Activated CD4-positive, alpha-beta memory T cell treated with anti-CD3 and anti-CD28 coated beads for 36 hours (primary cell): Measurements from ENCODE around the gene PSENEN. TPM values are rescaled to one million over a fixed set of nuclear protein-coding genes. Genes with fewer than 3 reads are reported as not detected.

Experiments used
- CTCF ChIA-PET: fragments of 350-600 bp; sonication (Branson Sonifier 250); formaldehyde crosslinking; loops from one replicate; lab custom pipeline; 2021; ENCODE audit warnings: antibody characterized with exemption, inconsistent platforms; lab: Charles Lee
- POLR2A ChIA-PET: fragments of 350-600 bp; sonication (Branson Sonifier 250); formaldehyde crosslinking; loops from one replicate; lab custom pipeline; 2021; ENCODE audit warnings: antibody characterized with exemption; lab: Charles Lee
- DNase-seq: peaks from one replicate; pipeline ENCODE4 v3.0.0-alpha.2; 2020
- H3K27ac Mint-ChIP-seq: one replicate; pipeline ENCODE4 v1.8.0; 2021; ENCODE audit warnings: mixed read lengths
- H3K27me3 Mint-ChIP-seq: one replicate; pipeline ENCODE4 v1.8.0; 2021; ENCODE audit warnings: mixed read lengths
- H3K36me3 Mint-ChIP-seq: one replicate; pipeline ENCODE4 v1.8.0; 2021; ENCODE audit warnings: mixed read lengths
- H3K4me1 Mint-ChIP-seq: one replicate; pipeline ENCODE4 v1.8.0; 2021; ENCODE audit warnings: low read depth, mixed read lengths
- H3K4me3 Mint-ChIP-seq: one replicate; pipeline ENCODE4 v1.8.0; 2021; ENCODE audit warnings: mild to moderate bottlenecking, mixed read lengths
- H3K9me3 Mint-ChIP-seq: one replicate; pipeline ENCODE4 v1.8.0; 2021; ENCODE audit warnings: mixed read lengths
- intact Hi-C: fragments of 100-400 bp; cut with micrococcal nuclease; formaldehyde crosslinking; loops from one replicate; pipeline ENCODE4 v1.15.1; 2023
- total RNA-seq, 2 experiments: library from RNA; stranded (reverse); gene quantifications; one replicate each; pipeline ENCODE4 v1.2.3, GENCODE V29; 2021

PSENEN gene
- total RNA-seq, 2 experiments from 2014 or later = 46.7 to 47.9 TPM

DNA sequence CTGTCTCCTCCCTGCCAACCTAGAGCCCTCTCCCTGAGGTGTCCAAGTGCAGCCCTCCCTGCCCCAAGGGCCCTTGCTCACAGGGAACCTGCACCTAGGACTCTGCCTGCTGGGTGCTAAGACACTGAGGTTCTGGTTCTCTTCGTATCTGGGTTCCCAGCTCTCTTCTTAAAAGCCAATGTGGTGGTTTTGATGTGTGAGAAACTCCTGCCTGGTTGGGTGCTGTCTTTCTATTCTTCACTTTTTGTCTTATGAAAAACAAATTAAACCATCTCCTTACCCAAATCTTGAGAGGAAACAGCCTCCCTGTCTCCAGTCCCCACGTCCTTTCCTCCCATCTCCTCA is 32.0 kb upstream of the PSENEN start:
- peaks cover 49% of the 10 kb centered on the region for H3K4me1 Mint-ChIP-seq
- H3K36me3 Mint-ChIP-seq = peaks cover 43% of the 10 kb centered on the region
- peak overlapping the region; percentile 91 for H3K4me3 Mint-ChIP-seq
- no peaks in the 10 kb centered on the region for H3K9me3 Mint-ChIP-seq
- peak overlapping the region; percentile 99 for H3K27ac Mint-ChIP-seq
- no peaks in the 10 kb centered on the region for H3K27me3 Mint-ChIP-seq
- intact Hi-C loops = loop anchor here (1.0 to 10.0 kb wide), 7 partner anchors 44 to 501 kb away; partner anchors contain the start of genes ARHGAP33, HSPB6, NFKBID and OVOL3
- ChIA-PET POLR2A (interaction anchor here (0.6 to 7.3 kb wide), 9 partner anchors 11 to 101 kb away, joined by 3 to 96 read pairs (median 9); partner anchors contain the start of genes HAUS5, IGFLR1, LIN37 and PSENEN), CTCF (interaction anchor here (1.8 to 7.0 kb wide), 3 partner anchors 15 to 219 kb away, joined by 5 to 197 read pairs (median 5); partner anchors contain the start of genes COX6B1 and ZBTB32)
- DNase-seq = no peak

DNA sequence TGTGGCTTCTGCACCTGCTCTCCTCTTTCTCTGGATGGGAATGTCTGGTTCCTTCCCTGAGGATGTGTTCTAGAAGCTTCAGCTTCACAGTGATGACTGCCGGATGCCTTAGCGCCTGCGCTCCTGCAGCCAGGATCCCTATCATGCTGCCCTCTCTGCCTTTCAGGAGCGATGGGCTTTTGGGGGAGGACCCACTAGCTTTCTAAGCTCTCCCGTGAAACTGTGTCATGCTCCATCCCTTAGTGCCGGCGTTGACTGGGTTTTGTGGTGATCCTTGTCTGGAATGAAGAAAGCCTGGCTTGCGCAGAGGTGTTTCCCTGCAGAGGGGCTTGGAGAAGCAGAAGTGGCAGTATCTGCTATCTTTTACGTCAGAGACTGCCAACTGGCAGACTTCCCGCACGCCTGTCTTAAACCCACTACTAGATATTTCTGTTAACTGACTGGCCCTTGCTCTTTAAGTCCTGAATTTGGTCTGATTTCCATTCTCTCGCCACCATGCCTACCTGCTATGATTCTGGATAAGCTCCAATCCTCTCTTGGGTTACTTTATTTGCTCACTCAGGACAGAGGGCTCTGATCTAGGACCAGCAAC is 31.5 kb upstream of the PSENEN start:
- no peaks in the 10 kb centered on the region for H3K9me3 Mint-ChIP-seq
- peak; percentile 16 for DNase-seq
- peaks cover 51% of the 10 kb centered on the region for H3K4me1 Mint-ChIP-seq
- intact Hi-C loops = loop anchor here (1.0 to 10.0 kb wide), 7 partner anchors 43 to 502 kb away; partner anchors contain the start of genes ARHGAP33, HSPB6, NFKBID and OVOL3
- ChIA-PET POLR2A (interaction anchor here (1.3 to 7.3 kb wide), 5 partner anchors 12 to 101 kb away, joined by 3 to 96 read pairs (median 45); partner anchors contain the start of genes HAUS5, IGFLR1, PSENEN and U2AF1L4), CTCF (interaction anchor here (1.9 to 7.0 kb wide), 2 partner anchors 16 to 66 kb away, joined by 5 to 197 read pairs; partner anchors contain the start of genes COX6B1 and ZBTB32)
- H3K36me3 Mint-ChIP-seq = peaks cover 47% of the 10 kb centered on the region
- peaks cover 1% of the 10 kb centered on the region for H3K27me3 Mint-ChIP-seq
- peak overlapping the region; percentile 99 for H3K27ac Mint-ChIP-seq
- H3K4me3 Mint-ChIP-seq = peak overlapping the region; percentile 91

DNA sequence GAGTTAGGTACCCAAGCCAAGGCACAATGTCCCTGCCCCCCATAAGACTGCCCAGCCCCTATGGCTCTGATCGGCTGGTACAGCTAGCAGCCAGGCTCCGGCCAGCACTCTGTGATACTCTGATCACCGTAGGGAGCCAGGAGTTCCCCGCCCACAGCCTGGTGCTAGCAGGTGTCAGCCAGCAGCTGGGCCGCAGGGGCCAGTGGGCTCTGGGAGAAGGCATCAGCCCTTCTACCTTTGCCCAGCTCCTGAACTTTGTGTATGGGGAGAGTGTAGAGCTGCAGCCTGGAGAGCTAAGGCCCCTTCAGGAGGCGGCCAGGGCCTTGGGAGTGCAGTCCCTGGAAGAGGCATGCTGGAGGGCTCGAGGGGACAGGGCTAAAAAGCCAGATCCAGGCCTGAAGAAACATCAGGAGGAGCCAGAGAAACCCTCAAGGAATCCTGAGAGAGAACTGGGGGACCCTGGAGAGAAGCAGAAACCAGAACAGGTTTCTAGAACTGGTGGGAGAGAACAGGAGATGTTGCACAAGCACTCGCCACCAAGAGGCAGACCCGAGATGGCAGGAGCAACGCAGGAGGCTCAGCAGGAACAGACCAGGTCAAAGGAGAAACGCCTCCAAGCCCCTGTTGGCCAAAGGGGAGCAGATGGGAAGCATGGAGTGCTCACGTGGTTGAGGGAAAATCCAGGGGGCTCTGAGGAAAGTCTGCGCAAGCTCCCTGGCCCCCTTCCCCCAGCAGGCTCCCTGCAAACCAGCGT is 30.7 kb upstream of the PSENEN start:
- H3K4me1 Mint-ChIP-seq = peaks cover 54% of the 10 kb centered on the region
- CTCF ChIA-PET = interaction anchor here (1.7 to 7.0 kb wide), 3 partner anchors 17 to 67 kb away, joined by 4 to 197 read pairs (median 5); partner anchors contain the start of genes COX6B1, LIN37 and ZBTB32
- peaks cover 52% of the 10 kb centered on the region for H3K36me3 Mint-ChIP-seq
- POLR2A ChIA-PET = interaction anchor here (4.3 to 7.3 kb wide), 3 partner anchors 12 to 29 kb away, joined by 45 to 96 read pairs (median 64); partner anchors contain the start of genes IGFLR1, PSENEN and U2AF1L4
- H3K27ac Mint-ChIP-seq = peak overlapping the region; percentile 99
- intact Hi-C loops = loop anchor here (5.0 to 10.0 kb wide), 3 partner anchors 400 to 502 kb away; partner anchors contain the start of genes OVOL3, POLR2I, TBCB and ZNF146
- DNase-seq = peak; percentile 64
- H3K9me3 Mint-ChIP-seq = no peaks in the 10 kb centered on the region
- H3K4me3 Mint-ChIP-seq = peak overlapping the region; percentile 91
- H3K27me3 Mint-ChIP-seq = peaks cover 1% of the 10 kb centered on the region

DNA sequence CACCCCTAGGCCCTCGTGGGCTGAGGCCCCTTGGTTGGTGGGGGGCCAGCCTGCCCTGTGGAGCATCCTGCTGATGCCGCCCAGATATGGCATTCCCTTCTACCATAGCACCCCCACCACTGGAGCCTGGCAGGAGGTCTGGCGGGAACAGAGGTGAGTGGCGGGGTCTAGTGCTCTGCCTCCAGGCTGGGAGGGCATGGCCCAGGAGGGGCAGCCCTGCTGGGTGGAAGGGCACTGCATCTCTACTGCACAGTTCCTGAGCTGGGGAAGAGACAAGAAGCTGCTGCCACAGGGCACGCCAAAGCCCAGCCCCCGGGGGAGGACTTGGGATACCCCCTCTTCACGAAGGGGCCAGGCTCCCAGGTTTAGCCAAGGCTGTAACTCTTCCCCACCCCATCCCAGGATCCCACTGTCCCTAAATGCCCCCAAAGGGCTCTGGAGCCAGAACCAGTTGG is 30.1 kb upstream of the PSENEN start:
- intact Hi-C loops = loop anchor here (10.0 kb wide), 2 partner anchors 399 to 499 kb away; partner anchors contain the start of genes OVOL3, POLR2I, TBCB and ZNF146
- ChIA-PET CTCF (interaction anchor here (1.5 to 7.0 kb wide), 3 partner anchors 17 to 216 kb away, joined by 4 to 197 read pairs (median 4); partner anchors contain the start of genes LIN37 and ZBTB32), POLR2A (interaction anchor here (6.3 to 7.3 kb wide), 2 partner anchors 13 to 18 kb away, joined by 64 to 96 read pairs; no protein-coding TSS in a partner anchor)
- no peaks in the 10 kb centered on the region for H3K9me3 Mint-ChIP-seq
- DNase-seq = peak; percentile 22
- H3K4me3 Mint-ChIP-seq = peak overlapping the region; percentile 91
- peaks cover 1% of the 10 kb centered on the region for H3K27me3 Mint-ChIP-seq
- H3K4me1 Mint-ChIP-seq = peaks cover 51% of the 10 kb centered on the region
- peak overlapping the region; percentile 99 for H3K27ac Mint-ChIP-seq
- peaks cover 54% of the 10 kb centered on the region for H3K36me3 Mint-ChIP-seq

DNA sequence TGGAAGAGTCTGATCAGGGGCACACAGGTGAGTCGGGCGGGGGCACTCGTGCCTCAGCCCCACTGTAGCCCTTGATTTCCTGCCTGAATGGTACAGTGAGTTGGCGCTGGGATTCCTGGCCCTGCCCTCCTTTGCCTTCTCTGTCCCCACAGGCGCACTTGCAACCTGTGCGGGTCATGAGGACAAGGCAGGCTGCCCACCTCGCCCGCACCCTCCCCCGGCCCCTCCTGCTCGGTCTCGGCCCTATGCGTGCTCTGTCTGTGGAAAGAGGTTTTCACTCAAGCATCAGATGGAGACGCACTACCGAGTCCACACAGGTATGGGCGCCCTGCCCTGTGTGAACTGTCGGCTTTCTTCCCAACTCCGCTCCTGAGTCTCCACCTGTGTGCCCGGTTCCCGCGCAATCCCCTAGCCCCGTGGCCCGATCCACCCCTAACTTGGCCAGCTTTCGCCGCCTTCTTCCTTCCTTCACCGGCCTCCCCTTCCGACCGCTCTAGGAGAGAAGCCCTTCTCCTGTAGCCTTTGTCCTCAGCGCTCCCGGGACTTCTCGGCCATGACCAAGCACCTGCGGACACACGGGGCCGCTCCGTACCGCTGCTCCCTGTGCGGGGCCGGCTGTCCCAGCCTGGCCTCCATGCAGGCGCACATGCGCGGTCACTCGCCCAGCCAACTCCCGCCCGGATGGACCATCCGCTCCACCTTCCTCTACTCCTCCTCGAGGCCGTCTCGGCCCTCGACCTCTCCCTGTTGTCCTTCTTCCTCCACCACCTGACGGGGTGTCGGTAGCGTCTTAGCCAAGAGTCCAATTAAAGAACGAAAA is 29.3 kb upstream of the PSENEN start:
- Mint-ChIP-seq H3K9me3 (no peaks in the 10 kb centered on the region), H3K4me1 (peaks cover 43% of the 10 kb centered on the region), H3K4me3 (peak overlapping the region; percentile 91), H3K36me3 (peaks cover 54% of the 10 kb centered on the region), H3K27ac (peak overlapping the region; percentile 99), H3K27me3 (peaks cover 1% of the 10 kb centered on the region)
- POLR2A ChIA-PET = interaction anchor here (6.3 to 7.3 kb wide), 2 partner anchors 14 to 19 kb away, joined by 64 to 96 read pairs; no protein-coding TSS in a partner anchor
- CTCF ChIA-PET = interaction anchor here (1.5 to 7.0 kb wide), 3 partner anchors 18 to 215 kb away, joined by 4 to 197 read pairs (median 4); partner anchors contain the start of genes LIN37 and ZBTB32
- peak; percentile 50 for DNase-seq
- intact Hi-C loops = loop anchor here (2.0 to 10.0 kb wide), 3 partner anchors 29 to 499 kb away; partner anchors contain the start of genes OVOL3, POLR2I, PSENEN and TBCB

DNA sequence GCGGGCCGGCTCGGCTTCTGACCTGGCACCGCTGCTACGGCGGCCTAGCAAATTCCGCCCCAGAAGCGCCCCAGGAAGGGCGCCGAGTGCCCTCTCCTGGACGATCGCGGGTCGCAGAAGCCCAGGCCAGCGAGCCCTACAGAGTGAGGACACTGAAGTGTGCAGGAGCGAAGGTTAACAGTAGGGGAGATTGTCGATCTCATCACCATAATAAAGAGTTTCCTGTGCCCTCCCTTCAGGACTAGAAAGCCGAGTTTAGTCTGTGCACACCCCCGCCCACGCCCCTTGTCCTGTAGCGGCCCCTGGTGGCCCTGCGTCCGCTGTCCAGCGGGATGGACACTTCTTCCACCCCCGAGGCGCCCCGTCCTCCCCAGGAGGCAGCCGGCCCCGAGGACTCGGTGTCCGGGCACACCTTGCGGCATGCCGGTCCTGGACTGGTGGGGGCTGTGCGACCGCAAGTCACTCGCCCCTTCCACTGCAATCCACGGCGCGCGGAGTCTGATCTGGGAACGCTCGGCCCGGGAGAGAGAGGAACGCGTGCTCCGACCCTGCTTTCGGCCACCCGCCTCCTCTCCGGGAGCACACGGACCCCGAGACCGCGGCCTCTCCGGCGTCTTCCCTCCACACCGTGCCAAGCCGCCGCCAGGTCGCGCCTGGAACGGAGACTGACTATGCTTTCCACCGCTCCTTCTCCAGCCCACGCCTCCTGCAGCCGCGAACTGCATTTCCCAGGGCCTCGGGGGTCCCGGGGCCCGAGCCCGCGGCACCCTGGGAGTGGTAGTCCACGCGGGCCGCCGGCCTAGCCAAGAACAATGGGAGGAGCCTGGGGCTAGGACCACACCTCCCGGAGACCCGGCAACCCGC is 28.4 kb upstream of the PSENEN start:
- Mint-ChIP-seq H3K36me3 (peaks cover 60% of the 10 kb centered on the region), H3K27me3 (peaks cover 1% of the 10 kb centered on the region), H3K9me3 (no peaks in the 10 kb centered on the region), H3K27ac (peak overlapping the region; percentile 99), H3K4me3 (peak overlapping the region; percentile 91), H3K4me1 (peaks cover 39% of the 10 kb centered on the region)
- peak; percentile 97 for DNase-seq
- intact Hi-C loops = loop anchor here (1.0 to 10.0 kb wide), 11 partner anchors 23 to 498 kb away; partner anchors contain the start of genes FFAR1, LIN37, NFKBID and OVOL3
- CTCF ChIA-PET = interaction anchor here (1.4 to 7.0 kb wide), 3 partner anchors 19 to 214 kb away, joined by 3 to 197 read pairs (median 4); partner anchors contain the start of genes LIN37 and ZBTB32
- POLR2A ChIA-PET = interaction anchor here (1.0 to 7.3 kb wide), 5 partner anchors 15 to 31 kb away, joined by 6 to 96 read pairs (median 13); partner anchors contain the start of genes LIN37, PSENEN and U2AF1L4

DNA sequence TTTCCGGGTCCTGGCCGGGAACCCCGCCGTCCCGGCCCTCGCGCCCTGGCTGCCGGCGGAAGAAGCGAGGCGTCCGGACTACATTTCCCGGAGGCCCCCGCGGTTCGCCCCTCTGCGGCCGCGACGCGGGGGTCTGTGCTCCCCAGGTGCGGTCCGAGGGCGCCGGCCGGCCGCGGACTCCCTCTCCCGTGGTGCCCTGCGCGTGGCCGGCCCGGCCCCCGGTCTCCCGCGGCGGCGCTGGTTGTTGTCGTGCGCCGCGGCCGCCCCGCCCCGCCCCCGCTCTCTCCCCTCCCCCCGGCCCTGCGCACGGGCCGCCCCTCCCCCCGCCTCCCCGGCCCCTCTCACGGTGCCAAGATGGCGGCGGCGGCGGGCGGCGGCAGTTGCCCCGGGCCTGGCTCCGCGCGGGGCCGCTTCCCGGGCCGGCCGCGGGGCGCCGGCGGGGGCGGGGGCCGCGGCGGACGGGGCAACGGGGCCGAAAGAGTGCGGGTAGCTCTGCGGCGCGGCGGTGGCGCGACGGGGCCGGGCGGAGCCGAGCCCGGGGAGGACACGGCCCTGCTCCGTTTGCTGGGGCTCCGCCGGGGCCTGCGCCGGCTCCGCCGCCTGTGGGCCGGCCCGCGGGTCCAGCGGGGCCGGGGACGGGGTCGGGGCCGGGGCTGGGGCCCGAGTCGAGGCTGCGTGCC is 27.6 kb upstream of the PSENEN start, which contains the start of gene KMT2B:
Gene KMT2B (plus strand): TSS at position 339 of the 680 bp plus-strand sequence. CDS start 16 bp downstream, at position 355.
- CTCF ChIA-PET = interaction anchor here (1.0 to 1.4 kb wide), 5 partner anchors 21 to 102 kb away, joined by 3 to 12 read pairs (median 3); partner anchors contain the start of genes COX6B1 and LIN37
- peak within 1 kb of the TSS; percentile 94 for H3K4me3 Mint-ChIP-seq
- peaks cover 65% of the 10 kb centered on the region for H3K36me3 Mint-ChIP-seq
- DNase-seq = no peak
- no peaks in the 10 kb centered on the region for H3K9me3 Mint-ChIP-seq
- POLR2A ChIA-PET = interaction anchor here (0.9 to 3.8 kb wide), 10 partner anchors 11 to 30 kb away, joined by 3 to 34 read pairs (median 7); partner anchors contain the start of genes IGFLR1, LIN37, PSENEN and U2AF1L4
- H3K27ac Mint-ChIP-seq = peak within 1 kb of the TSS; percentile 99
- intact Hi-C loops = loop anchor here (1.0 to 10.0 kb wide), 11 partner anchors 22 to 497 kb away; partner anchors contain the start of genes FFAR1, LIN37, NFKBID and OVOL3
- peaks cover 1% of the 10 kb centered on the region for H3K27me3 Mint-ChIP-seq
- peaks cover 32% of the 10 kb centered on the region for H3K4me1 Mint-ChIP-seq

DNA sequence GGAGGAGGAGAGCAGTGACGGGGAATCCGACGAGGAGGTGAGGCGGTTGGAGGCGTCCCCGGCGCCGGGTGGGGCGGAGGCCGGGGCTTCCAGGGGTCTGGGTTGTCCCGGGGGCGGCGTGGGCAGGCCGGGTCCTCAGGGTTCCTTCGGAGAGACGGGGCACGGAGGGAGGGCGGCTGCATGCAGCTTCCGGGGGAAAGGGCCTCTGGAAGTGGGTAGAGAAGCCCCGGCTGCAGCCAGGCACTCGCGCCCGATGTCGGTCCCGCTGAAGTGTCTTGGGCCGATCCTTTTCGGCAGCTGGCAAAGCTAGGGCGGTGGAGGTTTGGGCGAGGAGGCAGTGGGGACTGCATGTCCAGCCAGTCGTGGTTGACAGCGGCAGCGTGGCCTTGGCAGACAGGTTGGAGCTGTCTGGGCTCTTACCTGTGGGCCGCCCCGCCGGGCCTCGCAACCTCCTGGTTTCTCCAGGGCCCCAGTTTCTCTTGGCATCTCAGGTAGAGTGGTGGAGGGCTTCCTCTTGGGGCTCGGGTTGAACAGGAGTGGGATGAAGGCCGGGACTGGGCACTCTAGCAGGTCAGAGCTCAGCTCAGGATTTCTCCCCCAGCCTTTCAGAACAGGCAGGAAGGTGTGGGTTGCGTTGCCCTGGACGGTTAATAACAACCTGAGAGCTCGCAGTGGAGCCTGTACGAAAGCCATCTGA is 27.0 kb upstream of the PSENEN start:
- DNase-seq = peak; percentile 69
- intact Hi-C loops = loop anchor here (10.0 kb wide), 2 partner anchors 396 to 496 kb away; partner anchors contain the start of genes OVOL3, POLR2I, TBCB and ZNF146
- Mint-ChIP-seq H3K9me3 (no peaks in the 10 kb centered on the region), H3K27ac (peak overlapping the region; percentile 93), H3K36me3 (peaks cover 67% of the 10 kb centered on the region), H3K27me3 (peaks cover 1% of the 10 kb centered on the region), H3K4me3 (peak overlapping the region; percentile 94), H3K4me1 (peaks cover 29% of the 10 kb centered on the region)
- CTCF ChIA-PET = interaction anchor here (0.8 to 1.4 kb wide), 6 partner anchors 20 to 101 kb away, joined by 3 to 12 read pairs (median 4); partner anchors contain the start of genes COX6B1 and LIN37
- POLR2A ChIA-PET = interaction anchor here (0.7 to 3.8 kb wide), 14 partner anchors 10 to 165 kb away, joined by 3 to 34 read pairs (median 6); partner anchors contain the start of genes IGFLR1, LIN37, PSENEN and U2AF1L4
